ENCODE results near the gene CDC5L. TPM values are rescaled to one million over a fixed set of nuclear protein-coding genes. Genes with fewer than 3 reads are reported as not detected.

Gene CDC5L
- total and polyA plus RNA-seq, 2 experiments from 2014 or later, result 15.9 to 20.4 TPM

GRCh38 chr6:44355640-44356039, 31.9 kb upstream of the CDC5L start:
- Histone ChIP-seq H2AFZ (no peak overlapping the region), H3K4me3 (no peak overlapping the region), H3K27ac (no peak overlapping the region), H4K20me1 (ENCODE audit: insufficient read depth) (no peaks in the 10 kb centered on the region), H3K4me1 (ENCODE audit: insufficient read depth) (no peaks in the 10 kb centered on the region), H3F3A (ENCODE audit: insufficient read depth) (0 out of 2 replicates have a peak, but pooled peaks cover 4% of the 10 kb centered on the region), H3K9me2 (ENCODE audit: insufficient read depth) (no peaks in the 10 kb centered on the region), H3K9ac (no peak overlapping the region), H3K9me3 (ENCODE audit: low read depth) (no peaks in the 10 kb centered on the region), H3K79me2 (ENCODE audit: insufficient read depth) (no peaks in the 10 kb centered on the region), H3K36me3 (ENCODE audit: low read depth) (no peaks in the 10 kb centered on the region), H3K4me2 (ENCODE audit: unreplicated experiment) (no peak overlapping the region), H3K27me3 (replicated peaks; ENCODE audit: insufficient read depth) (no peaks in the 10 kb centered on the region; the same call in none of the 2 replicates)
- in situ Hi-C loops (cut with MboI), result no loop called here
- no peak for DNase-seq
- 40 to 50% methylated on average over 4 of the region's 4 CpGs for WGBS, 2 experiments (ENCODE audit: low coverage in 1 of 2, low lambda C conversion rate in 2 of 2, missing lambda C conversion rate in 2 of 2)
- no peak for TF ChIP-seq EZH2 (IDR thresholded peaks at IDR 0.05; ENCODE audit: insufficient read depth, poor library complexity, severe bottlenecking)
- no peak for TF ChIP-seq EZH2phosphoT487 (IDR thresholded peaks at IDR 0.05; ENCODE audit: insufficient read depth, low read depth)

DNA sequence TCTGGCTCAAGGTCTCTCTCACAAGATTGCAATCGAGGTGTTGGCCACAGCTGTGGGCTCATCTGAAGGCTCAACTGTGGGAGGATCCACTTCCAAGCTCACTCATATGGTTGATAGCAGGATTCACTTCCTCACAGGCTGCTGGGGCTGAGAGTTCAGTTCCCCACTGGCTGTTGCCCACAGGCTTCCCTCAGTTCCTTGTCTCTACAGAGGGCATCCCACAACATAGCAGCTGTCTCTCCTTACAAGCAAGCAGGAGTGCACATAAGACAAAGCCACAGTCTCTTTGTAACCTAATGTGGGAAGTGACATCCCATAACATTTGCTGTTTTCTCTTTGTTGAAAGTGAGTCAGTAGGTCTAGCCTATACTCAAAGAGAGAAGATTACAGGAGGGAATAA, 31.0 kb upstream of the CDC5L start:
- in situ Hi-C loops (cut with MboI), result no loop called here
- Histone ChIP-seq H3K9me3 (ENCODE audit: low read depth) (no peaks in the 10 kb centered on the region), H3F3A (ENCODE audit: insufficient read depth) (0 out of 2 replicates have a peak, but pooled peaks cover 2% of the 10 kb centered on the region), H4K20me1 (ENCODE audit: insufficient read depth) (no peaks in the 10 kb centered on the region), H3K9ac (no peak overlapping the region), H3K27ac (no peak overlapping the region), H3K4me2 (ENCODE audit: unreplicated experiment) (no peak overlapping the region), H3K4me1 (ENCODE audit: insufficient read depth) (no peaks in the 10 kb centered on the region), H2AFZ (no peak overlapping the region), H3K36me3 (ENCODE audit: low read depth) (no peaks in the 10 kb centered on the region), H3K27me3 (replicated peaks; ENCODE audit: insufficient read depth) (peaks cover 6% of the 10 kb centered on the region), H3K4me3 (no peak overlapping the region), H3K79me2 (ENCODE audit: insufficient read depth) (no peaks in the 10 kb centered on the region), H3K9me2 (ENCODE audit: insufficient read depth) (no peaks in the 10 kb centered on the region)
- no peak for TF ChIP-seq EZH2 (IDR thresholded peaks at IDR 0.05; ENCODE audit: insufficient read depth, poor library complexity, severe bottlenecking)
- no peak for TF ChIP-seq EZH2phosphoT487 (IDR thresholded peaks at IDR 0.05; ENCODE audit: insufficient read depth, low read depth)
- 24 to 25% methylated on average over 1 of the region's 1 CpG for WGBS, 2 experiments (ENCODE audit: low coverage in 1 of 2, low lambda C conversion rate in 2 of 2, missing lambda C conversion rate in 2 of 2)
- DNase-seq, result no peak

DNA sequence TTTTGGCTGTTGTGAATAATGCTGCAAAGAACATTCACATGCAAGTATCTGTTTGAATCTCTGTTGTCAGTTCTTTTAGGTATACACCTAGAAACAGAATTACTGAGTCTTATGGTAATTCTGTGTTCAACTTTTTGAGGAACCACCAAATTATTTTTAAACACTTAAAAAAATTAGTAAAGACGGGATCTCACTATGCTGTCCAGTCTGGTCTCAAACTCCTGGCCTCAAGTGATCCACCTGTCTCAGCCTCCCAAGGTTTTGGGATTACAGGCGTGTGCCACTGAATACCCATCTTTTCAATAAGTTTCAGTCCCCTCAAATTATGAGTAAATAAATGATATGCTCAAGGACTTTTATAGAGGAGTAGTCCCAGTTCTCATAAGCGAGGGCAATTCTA, 27.5 kb upstream of the CDC5L start:
- Histone ChIP-seq H2AFZ (no peak overlapping the region), H3K9me2 (ENCODE audit: insufficient read depth) (no peaks in the 10 kb centered on the region), H3K27ac (no peak overlapping the region), H3K4me2 (ENCODE audit: unreplicated experiment) (no peak overlapping the region), H3K79me2 (ENCODE audit: insufficient read depth) (no peaks in the 10 kb centered on the region), H3F3A (ENCODE audit: insufficient read depth) (no peaks in the 10 kb centered on the region), H3K4me1 (ENCODE audit: insufficient read depth) (no peaks in the 10 kb centered on the region), H3K27me3 (replicated peaks; ENCODE audit: insufficient read depth) (peaks cover 13% of the 10 kb centered on the region), H3K4me3 (no peak overlapping the region), H3K9ac (no peak overlapping the region), H3K9me3 (ENCODE audit: low read depth) (no peaks in the 10 kb centered on the region), H3K36me3 (ENCODE audit: low read depth) (no peaks in the 10 kb centered on the region), H4K20me1 (ENCODE audit: insufficient read depth) (no peaks in the 10 kb centered on the region)
- TF ChIP-seq EZH2 (IDR thresholded peaks at IDR 0.05; ENCODE audit: insufficient read depth, poor library complexity, severe bottlenecking) (no peak), EZH2phosphoT487 (IDR thresholded peaks at IDR 0.05; ENCODE audit: insufficient read depth, low read depth) (no peak)
- in situ Hi-C loops (cut with MboI), result no loop called here
- DNase-seq, result no peak
- WGBS, 2 experiments (ENCODE audit: low coverage in 1 of 2, low lambda C conversion rate in 2 of 2, missing lambda C conversion rate in 2 of 2), result 27 to 35% methylated on average over 3 of the region's 3 CpGs

- Histone ChIP-seq H3K4me2 (ENCODE audit: unreplicated experiment) (no peak overlapping the region), H3K9me3 (ENCODE audit: low read depth) (no peaks in the 10 kb centered on the region), H3K36me3 (ENCODE audit: low read depth) (no peaks in the 10 kb centered on the region), H3K27ac (no peak overlapping the region), H3K4me1 (ENCODE audit: insufficient read depth) (no peaks in the 10 kb centered on the region), H2AFZ (no peak overlapping the region), H3K9me2 (ENCODE audit: insufficient read depth) (no peaks in the 10 kb centered on the region), H3K9ac (no peak overlapping the region), H3K27me3 (replicated peaks; ENCODE audit: insufficient read depth) (peaks cover 13% of the 10 kb centered on the region), H3F3A (ENCODE audit: insufficient read depth) (no peaks in the 10 kb centered on the region), H3K79me2 (ENCODE audit: insufficient read depth) (no peaks in the 10 kb centered on the region), H3K4me3 (no peak overlapping the region), H4K20me1 (ENCODE audit: insufficient read depth) (no peaks in the 10 kb centered on the region)
- in situ Hi-C loops (cut with MboI), result no loop called here
- no peak for TF ChIP-seq EZH2 (IDR thresholded peaks at IDR 0.05; ENCODE audit: insufficient read depth, poor library complexity, severe bottlenecking)
- no peak for TF ChIP-seq EZH2phosphoT487 (IDR thresholded peaks at IDR 0.05; ENCODE audit: insufficient read depth, low read depth)
- no peak for DNase-seq
- WGBS, 2 experiments (ENCODE audit: low coverage in 1 of 2, low lambda C conversion rate in 2 of 2, missing lambda C conversion rate in 2 of 2), result 49 to 54% methylated on average over 6 of the region's 6 CpGs
These were observed 25.6 kb upstream of the CDC5L start for GRCh38 chr6:44361947-44362346.

Measured in GM23248 (cell line).